CD4-positive, alpha-beta T cell treated with Interleukin-15 for 1 hour (primary cell): ENCODE data around the gene RSPH9.

Source experiments
- DNase-seq: peaks from one replicate; pipeline ENCODE4 v3.0.0-alpha.2; 2020

The RSPH9 gene

DNA sequence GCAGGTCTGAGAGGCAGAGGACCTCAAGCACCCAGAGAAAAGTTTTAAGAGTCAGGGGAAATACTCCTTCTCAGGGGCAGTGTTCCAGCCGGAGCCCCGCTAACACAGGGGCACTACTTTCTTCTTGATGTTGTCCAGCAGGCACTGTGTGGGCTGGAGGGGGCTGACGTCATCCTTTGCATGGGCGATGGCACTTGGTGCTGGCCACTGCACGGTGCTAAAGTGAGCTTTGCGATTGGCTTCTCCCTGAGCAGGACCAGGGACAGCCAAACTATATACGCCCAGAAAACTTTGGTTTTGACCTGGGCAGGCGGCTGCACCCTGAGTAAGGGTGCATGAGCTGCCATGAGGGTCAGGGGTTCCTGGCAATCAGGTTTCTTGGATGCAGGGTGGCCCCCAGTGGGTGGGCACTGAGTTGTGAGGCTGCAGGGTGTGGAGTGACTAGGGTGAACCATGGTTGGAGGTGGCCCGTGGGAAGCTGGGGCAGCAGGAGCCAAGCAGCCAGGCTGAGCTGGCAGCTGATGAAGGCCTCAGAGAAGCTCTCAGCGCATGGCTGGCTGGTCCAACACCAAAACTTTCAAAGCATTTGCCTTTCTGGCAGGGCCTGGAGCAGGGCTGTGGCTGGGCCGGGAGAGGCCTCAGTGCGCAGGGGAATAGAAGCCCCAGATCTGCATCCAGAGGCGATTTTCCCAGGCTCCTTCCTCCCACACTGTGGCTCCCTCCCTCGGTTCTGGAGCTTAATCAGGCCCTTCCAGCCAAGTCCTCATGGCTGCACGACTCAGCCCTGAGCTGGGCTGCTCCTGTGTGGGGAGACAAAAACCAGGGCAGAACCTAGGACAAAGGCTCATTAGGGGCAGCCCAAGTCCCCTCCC is 24.4 kb downstream of the RSPH9 start:
- no peak for DNase-seq

DNA sequence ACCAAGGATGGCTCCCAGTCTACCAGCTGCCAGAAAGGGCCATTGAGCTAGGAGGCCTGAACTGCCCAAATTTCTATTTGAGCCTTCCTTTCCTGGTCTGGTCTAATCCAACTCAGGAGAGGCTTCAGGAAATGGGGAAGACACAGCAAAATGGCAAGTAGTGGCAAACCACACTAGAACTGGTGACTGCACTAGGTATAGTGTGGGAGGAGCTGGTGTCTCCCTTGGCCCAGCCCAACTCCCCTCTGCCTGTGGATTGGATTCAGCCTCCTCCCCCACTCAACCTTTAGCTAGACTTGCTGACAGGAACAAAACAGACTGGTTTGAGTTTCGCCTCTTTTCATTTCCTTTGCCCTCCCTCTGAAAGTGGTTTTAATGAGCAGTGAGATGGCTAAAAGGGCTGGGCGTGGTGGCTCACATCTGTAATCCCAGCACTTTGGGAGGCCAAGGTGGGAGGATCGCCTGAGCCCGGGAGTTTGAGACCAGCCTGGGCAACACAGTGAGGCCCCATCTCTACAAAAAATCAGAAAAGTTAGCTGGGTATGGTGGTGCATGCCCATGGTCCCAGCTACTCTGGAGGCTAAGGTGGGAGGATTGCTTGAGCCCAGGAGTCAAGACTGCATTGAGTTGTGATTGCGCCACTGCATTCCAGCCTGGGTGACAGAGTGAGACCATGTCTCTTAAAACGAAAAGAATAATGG is 25.2 kb downstream of the RSPH9 start:
- DNase-seq, result no peak

DNA sequence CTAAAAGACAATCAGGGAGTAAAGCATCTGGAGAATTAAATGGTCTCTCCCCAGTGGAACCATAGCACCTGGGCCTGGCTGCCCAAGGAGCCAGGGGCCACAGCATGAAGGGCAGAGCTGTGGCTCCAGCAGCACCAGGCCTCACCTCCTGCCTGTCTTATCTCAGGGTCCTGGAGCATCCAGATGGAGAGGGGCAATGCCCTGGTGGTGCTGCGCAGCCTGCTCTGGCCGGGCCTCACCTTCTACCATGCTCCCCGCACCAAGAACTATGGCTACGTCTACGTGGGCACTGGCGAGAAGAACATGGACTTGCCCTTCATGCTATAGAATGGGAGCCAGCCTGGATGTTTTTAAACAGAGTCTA is 25.8 kb downstream of the RSPH9 start:
- no peak for DNase-seq

DNA sequence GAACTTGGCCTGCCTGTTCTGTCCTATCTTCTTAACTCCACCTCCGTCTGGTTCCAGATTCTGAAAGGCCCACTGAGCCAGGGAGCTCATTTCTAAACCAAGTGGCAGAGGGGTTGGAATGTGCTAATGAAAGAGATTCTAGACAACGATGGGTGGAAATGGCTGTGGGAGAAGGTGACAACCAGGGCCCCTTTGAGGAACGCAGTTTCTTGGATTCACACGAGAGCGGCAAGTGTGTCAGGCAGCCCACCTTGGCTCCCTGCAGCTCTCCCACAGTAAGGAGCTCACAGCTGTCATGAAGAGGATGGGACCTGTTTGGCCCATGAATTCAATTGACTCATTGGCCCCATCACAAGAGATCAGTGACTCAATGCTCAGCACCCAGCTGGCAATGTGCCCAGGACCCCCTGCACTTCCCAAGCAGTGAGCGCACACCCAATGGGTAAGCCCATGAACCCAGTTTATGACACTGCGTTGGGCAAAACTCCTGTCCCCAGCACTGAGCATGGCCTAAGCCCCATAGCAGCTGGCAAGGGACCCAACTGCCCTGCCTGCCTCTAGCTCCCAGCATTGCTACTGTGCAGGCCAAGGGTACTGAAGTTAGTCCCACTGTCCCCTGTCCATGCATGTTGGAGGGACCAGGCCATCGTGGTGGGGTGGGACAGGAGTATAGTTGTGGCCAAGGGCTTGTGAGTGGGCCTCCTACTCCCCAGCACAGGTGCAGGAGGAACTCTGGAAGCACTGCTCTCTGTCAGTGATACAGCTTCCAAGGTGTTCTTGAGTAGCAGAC is 26.4 kb downstream of the RSPH9 start:
- no peak for DNase-seq

DNA sequence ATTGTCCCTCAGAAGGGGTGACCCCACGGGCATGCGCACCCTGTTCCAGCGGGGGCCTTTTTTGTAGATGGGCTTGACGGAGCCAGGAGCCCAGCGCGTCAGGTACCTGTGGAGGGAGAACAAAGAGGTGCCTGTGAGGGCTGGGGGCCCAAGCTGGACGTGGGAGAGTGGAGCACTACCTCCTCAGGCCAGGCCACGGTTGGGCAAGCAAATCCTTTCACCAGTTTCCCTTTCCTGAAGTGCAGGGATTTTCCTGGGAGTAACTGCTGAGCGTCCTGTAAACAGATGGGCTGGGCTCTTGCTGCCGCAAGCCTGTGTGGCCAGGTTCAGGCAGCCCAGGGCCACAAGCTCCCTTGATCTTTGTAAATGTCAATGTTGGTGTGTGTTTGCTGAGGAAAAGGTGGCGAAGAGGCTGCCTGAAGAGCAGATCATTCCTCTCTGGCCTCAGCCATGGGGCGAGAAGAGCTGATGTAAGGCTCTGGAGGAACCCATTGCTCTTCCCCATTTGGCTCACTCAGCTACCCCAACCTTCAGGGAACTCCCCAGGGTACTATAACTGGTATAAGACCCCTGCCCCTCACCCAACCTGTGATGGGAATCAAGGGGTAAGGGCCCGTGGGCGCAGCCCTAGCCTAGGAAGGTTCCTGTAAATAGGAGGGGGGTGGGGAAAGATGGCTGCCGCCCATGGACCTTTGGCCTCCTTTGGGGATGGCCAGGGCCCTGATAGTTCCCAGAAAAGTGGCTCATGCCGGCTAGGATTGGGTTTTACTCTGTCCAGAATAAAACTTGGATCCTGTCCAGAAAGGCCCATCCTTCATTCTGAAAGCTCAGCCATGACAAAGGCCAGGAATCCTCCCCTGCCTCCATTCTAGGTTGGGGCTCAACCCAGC is 27.2 kb downstream of the RSPH9 start:
- DNase-seq, result no peak

DNA sequence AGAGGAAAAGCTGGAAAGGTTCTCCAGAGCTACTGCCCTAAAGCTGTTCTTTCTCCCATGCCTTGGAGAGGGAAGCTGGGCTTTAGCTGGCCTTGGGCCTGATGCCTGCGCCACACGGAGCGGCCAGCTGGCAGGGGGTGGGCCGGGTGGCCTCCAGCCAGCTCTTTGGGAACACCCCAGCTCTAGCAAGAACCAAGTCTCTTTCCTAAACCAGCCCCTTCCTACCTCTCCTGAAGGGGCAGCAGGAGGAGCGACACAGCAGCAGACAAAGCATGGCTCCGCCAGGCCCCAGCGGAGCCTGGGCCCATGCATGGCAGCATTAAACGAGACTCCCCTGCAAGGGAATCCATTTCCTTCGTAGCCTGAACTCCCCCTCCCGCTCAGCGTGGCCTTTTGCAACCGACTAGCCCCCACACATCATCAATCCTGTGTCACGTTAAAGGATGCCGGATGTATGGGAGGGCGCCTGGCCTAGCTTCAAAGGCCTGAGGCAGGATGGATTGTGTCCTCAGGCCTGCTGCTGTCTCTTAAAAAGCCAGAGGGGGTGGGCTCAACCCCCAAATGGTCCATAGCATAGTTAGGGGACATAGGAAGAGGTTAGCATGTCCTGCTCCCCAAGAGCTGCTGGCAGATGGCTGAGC is 28.7 kb downstream of the RSPH9 start:
- DNase-seq, result no peak

DNA sequence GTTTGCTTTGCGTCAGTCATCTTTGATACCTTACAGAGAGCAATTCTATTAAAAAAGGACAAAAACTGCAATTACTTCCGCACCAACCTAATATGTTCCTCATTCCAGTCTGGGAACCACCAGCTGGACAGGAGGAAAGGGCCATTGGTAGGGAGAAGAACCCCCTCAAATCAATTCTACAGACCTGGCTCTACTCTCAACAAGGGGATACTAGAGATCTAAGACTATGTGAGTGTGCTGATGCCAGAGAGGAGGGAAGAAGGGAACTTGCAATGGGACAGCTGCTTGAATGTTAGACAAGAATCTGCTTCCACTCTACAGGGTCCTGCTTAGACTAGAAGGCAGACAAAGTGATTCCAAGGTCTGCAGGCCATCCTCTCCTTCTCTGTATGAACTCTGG is 29.5 kb downstream of the RSPH9 start:
- DNase-seq, result no peak

DNA sequence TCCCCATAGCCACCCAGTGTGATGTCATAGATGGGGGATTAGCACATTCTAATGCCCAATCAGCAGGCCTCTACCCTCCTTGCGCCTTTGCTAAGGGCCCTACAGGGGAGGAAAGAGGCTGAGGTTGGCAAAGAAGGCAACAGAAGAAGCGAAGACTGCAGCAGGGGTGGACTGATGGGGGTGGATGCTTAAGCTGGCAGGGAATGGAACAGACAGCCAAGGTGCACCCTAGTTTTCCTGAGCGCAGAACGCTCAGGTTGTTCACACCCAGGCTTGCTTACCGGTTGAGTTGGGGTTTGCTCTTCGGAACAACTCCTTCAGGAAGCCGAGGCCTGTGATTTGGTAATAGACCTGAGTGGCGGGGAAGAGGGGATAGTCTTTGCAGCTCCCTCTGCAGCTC is 30.1 kb downstream of the RSPH9 start:
- no peak for DNase-seq

DNA sequence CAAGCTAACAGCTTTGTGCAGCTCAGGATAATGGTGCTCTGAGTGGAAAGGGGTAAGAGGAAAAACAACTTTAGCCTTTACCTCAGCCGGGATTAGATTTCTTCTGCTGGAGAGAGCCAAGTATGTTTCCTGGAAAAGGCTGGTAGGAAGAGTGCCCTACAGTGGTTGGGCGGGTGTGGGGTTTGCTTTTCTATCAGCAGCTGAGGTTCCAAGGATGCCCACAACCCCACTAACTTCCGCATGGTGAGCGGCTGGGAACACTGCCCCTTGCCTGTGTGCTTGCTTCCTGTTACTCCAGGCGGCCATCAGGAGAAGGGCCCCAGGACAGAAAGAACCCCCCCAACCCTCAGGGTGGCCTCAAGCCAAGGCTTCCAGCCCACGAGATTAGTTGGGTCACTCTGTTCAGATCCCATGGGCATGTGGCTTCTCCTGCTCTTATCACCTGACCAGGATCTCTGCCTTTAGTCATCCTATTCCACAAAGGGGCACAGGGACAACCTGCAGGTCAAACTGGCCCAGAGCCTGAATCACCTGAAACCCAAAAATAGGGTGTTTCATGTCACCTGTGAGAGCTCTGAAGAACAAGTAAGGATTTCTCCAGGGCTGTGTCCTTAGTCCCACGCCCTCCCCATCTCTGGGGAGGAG is 32.2 kb downstream of the RSPH9 start:
- DNase-seq, result no peak

DNA sequence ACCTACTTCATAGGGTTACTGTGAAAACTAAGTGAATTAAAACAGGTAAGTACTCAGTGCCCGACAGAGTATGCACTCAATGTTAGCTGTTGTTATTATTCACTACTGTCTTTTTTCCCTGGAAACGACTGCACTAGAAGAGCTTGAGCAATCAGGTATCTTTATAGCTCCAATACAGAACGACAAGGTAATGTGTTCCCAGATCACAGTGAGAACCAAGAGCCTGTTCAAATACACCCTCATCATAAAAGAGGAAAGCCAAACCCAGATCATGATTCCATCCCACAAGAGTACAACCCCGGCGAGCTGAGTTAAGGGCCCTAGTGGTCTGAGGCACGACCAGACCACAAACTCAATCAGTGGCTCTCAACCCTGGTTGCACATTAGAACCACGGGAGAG is 32.9 kb downstream of the RSPH9 start:
- DNase-seq, result no peak

DNA sequence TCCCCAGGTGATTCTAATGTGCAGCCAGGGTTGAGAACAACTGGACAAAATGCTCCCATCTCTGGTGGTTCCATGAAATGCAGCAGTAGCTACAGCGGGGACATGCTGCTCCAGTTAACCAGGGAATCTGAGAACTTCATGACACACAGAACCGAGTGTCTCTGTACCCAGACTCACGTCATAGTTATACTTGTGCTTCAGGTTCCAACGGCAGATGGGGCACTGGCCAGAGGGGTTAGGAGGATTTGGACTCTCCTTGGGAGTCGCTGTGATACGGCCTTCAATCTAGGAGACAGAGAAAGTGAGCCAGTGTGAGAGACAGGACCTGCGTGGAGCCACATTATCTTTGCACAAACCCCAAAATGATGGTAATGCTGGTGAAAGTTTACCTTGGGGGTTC is 33.5 kb downstream of the RSPH9 start:
- no peak for DNase-seq

DNA sequence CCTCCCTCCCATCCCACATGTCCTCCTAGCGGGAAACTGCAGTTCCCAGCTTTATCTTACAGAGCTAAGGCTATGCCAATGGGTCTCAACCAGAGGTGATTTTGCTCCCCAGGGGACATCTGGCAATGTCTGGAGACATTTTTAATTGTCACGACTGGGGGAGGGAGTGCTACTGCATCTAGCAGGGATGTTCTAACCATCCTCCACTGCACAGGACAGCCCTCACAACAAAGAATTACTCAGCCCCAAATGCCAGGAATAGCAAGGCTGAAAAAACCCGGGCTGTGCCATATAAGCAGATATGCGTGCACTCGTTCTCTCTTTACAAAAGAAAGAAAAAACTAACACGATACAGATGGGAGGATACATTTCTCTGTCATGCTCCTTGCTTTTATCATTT is 34.2 kb downstream of the RSPH9 start:
- DNase-seq, result no peak

DNA sequence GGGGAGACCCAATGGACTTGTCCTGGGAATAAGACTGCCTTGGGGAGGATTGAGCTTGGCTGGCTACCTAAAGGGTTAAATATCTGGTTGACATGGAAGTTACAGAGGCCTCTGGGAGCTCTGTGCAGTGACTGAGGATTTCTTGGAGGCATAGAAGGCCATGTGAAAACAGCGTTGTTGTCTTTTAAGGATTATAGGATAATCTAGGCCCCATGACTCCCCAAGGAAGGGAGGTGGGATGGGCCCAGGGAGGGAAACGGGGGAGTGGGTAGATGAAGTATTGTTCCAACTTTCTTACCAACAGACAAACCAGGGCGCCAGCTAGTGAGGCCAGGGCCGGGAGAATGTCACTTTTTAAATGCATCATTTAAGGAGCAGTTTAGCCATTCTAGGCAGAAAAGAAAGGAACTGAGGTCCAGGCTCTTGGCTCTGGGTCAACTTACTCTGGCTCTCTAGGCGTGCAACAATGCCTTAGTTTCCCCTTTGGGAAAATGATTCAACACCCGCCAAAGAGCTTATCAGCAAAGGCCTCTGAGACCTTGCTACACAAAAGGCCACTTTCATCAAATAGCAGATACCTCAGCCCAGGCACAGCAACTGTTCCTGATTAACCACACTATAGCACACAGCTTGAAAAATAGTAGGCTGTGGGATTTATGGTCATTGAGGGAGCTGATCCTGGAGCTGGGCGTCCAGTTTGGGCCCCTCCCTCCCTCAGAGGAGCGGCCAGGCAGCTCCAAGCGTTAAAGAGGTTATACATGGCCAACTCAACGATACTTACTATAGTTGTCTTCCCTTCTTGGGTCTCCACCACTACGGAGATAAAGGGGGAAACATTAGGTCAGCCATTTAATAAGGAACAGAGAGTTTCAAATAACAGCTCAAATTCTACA is 35.7 kb downstream of the RSPH9 start:
- no peak for DNase-seq

DNA sequence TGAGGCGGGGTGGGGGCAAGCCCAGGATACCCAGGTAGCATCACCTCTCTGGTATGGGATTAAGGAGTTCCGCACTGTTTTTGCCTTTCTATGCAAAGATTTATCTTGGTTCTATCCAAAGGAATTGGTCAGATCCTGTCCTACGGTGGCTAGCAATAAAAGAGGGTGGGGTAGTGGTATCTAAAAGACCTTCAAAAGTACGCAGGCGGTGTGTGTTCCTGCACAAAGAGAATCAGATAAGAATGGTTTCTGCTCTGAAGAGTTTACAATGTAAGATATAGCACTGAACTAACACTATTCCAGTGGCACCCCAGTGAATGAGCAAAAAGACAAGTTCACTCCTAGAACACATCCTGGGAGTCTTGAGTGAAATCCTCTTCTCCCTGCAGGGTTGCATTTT is 36.5 kb downstream of the RSPH9 start:
- no peak for DNase-seq

DNA sequence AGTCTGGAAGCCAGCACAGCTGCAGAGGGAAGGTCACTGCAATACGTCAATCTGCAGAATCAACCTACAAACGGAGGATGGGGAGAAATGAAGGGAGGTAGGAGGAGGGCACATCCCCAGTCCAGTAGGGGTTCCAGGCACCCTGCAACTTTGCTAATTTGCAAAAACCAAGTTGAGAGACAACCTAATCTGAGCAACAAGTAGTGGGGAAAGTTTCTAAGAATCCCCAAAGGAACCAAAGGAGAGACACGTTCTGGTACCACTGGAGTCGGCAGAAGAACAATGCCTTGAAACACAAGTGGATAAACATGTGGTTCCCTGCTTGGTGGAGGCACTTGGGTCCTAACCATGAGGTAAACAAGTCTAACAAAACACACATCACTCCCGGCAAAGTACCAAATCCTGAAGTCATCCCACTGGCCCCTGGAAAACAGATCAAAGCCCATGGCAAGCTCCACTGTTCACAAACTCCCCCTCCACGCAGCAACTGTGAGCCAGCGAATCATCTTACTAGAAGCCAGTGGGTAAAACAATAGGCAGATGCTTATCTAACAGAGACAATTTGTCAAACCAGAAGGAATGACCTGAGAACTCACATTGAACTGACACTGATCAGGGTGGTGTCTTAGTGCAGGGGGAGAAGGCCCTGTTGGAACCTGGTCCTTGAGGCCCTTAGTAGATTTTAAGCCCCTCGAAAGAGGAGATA is 38.0 kb downstream of the RSPH9 start:
- DNase-seq, result no peak

DNA sequence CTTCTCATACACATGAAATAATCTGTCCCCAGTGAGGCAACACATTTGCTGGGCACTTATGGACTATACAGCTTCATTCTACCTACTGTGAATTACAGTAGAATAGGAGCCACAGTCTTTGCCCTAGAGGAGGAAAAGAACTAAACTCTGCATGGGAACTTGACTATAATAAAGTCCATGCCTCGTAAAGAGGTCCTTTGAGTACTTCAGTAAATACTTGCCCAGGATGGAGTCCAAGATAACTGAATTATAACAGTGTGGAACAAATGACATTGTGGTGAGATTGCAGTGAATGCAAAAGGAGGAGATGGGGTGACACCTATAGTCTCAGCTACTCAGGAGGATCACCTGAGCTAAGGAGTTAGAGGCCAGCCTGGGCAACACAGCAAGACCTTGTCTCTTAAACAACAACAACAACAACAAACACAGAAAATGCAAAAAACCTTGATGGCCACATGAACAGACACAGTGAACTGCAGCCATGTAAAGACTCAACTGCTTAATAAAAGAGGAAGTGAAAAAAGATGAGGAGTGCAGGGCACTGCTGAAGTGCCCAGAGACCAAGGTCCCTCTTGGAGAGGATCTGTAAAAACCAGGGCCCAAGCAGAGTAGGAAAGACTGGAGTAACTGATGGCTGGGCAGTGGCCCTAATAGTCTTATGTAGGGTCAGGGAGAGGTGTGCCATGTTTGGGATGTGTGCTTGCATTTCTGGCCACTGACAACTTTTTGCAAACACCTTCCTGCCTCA is 39.0 kb downstream of the RSPH9 start:
- no peak for DNase-seq

DNA sequence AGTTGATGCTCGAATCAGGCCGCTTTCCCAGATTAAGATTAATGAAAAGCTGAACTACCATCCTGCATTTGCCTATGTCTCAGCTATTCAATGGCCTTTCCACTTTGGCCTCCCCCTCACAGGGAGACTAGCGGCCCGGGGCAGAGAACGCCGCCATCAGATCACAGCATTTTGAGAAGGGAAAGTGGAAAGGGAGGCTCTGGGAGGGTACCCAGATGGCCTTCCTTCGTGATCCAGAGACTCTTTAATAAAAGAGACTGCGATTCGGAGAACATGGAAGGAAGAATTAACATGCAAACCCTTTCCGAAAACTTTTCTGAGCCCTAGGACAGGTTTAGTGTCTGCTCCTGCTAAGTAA is 42.2 kb downstream of the RSPH9 start:
- no peak for DNase-seq

DNA sequence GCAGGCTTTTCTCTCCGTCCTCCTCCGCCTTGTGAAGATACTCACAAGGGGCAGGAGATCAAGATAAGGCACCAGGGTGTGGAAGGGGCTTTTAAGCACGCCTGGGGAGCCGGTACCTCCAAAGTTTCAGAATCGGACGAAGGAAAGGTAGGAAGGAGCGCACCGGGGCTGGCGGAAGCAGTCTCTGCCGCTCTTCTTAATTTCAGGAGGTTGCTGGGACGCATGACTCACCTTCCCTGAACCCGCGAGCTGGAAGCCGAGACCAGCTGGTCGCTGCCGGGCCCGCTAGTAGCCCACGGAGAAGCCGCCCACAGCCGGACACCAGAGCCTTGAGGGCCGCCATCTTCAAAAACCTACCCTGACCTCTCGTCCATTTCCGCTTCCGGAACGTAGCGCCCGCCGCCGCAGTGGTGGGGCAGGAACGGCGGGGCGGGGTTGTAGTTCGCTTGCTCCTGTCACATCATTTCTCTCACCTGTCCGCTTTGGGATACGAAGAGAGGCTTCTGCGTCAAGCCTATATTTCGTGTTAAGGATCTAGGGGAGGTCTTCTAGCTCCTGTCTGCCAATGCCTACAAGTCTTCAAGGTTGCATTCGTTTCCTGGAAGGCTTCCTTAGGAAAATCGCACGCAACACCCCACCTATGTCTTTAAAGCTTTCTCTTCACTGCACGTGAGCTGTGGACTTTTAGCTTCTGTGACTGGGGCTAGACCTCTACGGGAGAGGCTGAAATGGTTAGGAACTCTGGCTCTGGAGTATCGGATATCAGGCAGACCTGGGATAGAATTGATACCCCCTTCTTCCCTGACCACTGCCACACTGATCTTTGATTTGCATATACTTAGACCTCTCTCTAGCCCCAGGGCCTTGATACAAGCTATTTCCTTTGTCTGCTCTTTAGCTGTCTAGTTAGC is 42.9 kb downstream of the RSPH9 start, which contains the start of gene MRPS18A:
Gene MRPS18A (minus strand): TSS at position 355 of the 911 bp plus-strand sequence. CDS start 12 bp downstream, at position 343.
- DNase-seq, result peak; percentile 74
